ENCODE data around the gene KDSR. TPM values are rescaled to one million over a fixed set of nuclear protein-coding genes. Genes with fewer than 3 reads are reported as not detected.

KDSR gene
- total and polyA plus RNA-seq, 9 of the 15 experiments (the other 6 are each of a cell fraction or from before 2014, with no cell fraction given) = 4.0 to 24.7 (median 12.4) TPM

DNA sequence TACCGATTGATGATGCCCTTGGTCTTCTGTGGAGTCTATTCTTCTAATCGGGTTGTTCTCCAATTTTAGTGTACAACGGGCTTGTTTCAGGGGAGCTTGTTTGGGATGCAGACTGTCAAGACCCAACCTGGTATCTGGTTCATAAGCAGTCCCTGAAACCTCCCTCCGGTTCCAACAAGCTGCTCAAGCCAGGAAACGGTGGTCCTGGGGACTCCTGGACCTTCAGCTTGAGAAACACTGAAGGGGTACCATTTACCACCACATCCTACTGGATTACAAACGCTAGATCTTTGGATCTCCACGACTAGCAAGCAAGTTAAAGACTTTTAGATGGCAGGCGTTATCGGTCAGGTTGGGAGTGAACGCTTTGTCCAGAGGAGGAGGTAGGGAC lies 49.5 kb downstream of the KDSR start:
- Histone ChIP-seq H3K27ac (ENCODE audit: extremely low read depth, low read depth, low read length) (no peak overlapping the region), H3K9ac (ENCODE audit: insufficient read depth in 1 of 2, low read depth in 2 of 2, low read length in 2 of 2) (no peak overlapping the region), H3K4me2 (ENCODE audit: insufficient read depth, low read length) (no peak overlapping the region), H3K36me3 (ENCODE audit: control insufficient read depth, insufficient read depth, low read length) (no peaks in the 10 kb centered on the region), H3K4me3 (no peak overlapping the region), H2AFZ (ENCODE audit: low read depth, low read length) (no peak overlapping the region), H3K9me1 (ENCODE audit: control insufficient read depth, insufficient read depth, low read length) (no peaks in the 10 kb centered on the region), H3K4me1 (replicated peaks in 1 of 2; ENCODE audit: control insufficient read depth in 2 of 2, insufficient read depth in 2 of 2, low read length in 2 of 2) (peaks cover 9 to 17% of the 10 kb centered on the region in 2 experiments; a peak in 4 of 5 replicates), H3K79me2 (ENCODE audit: control insufficient read depth, insufficient read depth, low read length) (no peaks in the 10 kb centered on the region), H3K27me3 (ENCODE audit: control insufficient read depth in 2 of 2, insufficient read depth in 2 of 2, low read length in 2 of 2) (peaks cover 0 to 10% of the 10 kb centered on the region in 2 experiments; a peak in 2 of 5 replicates), H4K20me1 (replicated peaks; ENCODE audit: control insufficient read depth, insufficient read depth, low read length) (no peaks in the 10 kb centered on the region), H3K9me3 (replicated peaks; ENCODE audit: control insufficient read depth, insufficient read depth, low read depth, low read length) (no peaks in the 10 kb centered on the region)
- ChIA-PET POLR2A (no interaction called here), CTCF (ENCODE audit: low intra/inter-chr PET ratio) (no interaction called here)
- TF ChIP-seq ZNF224 (CRISPR knock-in tag; IDR thresholded peaks at IDR 0.05) (no peak), TOE1 (IDR thresholded peaks at IDR 0.05; ENCODE audit: borderline replicate concordance) (no peak), TOE1 (CRISPR knock-in tag; IDR thresholded peaks at IDR 0.05; ENCODE audit: borderline replicate concordance, low read depth) (no peak), ZNF212 (CRISPR knock-in tag; IDR thresholded peaks at IDR 0.05) (no peak), GTF2E2 (tag; IDR thresholded peaks at IDR 0.05) (no peak), ZFP36 (IDR thresholded peaks at IDR 0.05; ENCODE audit: low read depth, low read length, partially characterized antibody) (no peak), NFATC3 (IDR thresholded peaks at IDR 0.05) (no peak), POLR3A (IDR thresholded peaks at IDR 0.05; ENCODE audit: borderline replicate concordance, extremely low read depth, insufficient read depth, insufficient read length) (no peak), ELF4 (CRISPR knock-in tag; IDR thresholded peaks at IDR 0.05) (no peak)
- TF ChIP-seq, protein P1, sequence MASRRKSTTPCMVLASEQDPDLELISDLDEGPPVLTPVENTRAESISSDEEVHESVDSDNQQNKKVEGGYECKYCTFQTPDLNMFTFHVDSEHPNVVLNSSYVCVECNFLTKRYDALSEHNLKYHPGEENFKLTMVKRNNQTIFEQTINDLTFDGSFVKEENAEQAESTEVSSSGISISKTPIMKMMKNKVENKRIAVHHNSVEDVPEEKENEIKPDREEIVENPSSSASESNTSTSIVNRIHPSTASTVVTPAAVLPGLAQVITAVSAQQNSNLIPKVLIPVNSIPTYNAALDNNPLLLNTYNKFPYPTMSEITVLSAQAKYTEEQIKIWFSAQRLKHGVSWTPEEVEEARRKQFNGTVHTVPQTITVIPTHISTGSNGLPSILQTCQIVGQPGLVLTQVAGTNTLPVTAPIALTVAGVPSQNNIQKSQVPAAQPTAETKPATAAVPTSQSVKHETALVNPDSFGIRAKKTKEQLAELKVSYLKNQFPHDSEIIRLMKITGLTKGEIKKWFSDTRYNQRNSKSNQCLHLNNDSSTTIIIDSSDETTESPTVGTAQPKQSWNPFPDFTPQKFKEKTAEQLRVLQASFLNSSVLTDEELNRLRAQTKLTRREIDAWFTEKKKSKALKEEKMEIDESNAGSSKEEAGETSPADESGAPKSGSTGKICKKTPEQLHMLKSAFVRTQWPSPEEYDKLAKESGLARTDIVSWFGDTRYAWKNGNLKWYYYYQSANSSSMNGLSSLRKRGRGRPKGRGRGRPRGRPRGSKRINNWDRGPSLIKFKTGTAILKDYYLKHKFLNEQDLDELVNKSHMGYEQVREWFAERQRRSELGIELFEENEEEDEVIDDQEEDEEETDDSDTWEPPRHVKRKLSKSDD (conservative IDR thresholded peaks at IDR 0.05; ENCODE audit: low read length) = no peak
- TF ChIP-seq, protein P2, sequence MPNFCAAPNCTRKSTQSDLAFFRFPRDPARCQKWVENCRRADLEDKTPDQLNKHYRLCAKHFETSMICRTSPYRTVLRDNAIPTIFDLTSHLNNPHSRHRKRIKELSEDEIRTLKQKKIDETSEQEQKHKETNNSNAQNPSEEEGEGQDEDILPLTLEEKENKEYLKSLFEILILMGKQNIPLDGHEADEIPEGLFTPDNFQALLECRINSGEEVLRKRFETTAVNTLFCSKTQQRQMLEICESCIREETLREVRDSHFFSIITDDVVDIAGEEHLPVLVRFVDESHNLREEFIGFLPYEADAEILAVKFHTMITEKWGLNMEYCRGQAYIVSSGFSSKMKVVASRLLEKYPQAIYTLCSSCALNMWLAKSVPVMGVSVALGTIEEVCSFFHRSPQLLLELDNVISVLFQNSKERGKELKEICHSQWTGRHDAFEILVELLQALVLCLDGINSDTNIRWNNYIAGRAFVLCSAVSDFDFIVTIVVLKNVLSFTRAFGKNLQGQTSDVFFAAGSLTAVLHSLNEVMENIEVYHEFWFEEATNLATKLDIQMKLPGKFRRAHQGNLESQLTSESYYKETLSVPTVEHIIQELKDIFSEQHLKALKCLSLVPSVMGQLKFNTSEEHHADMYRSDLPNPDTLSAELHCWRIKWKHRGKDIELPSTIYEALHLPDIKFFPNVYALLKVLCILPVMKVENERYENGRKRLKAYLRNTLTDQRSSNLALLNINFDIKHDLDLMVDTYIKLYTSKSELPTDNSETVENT (CRISPR knock-in tag; IDR thresholded peaks at IDR 0.05) = no peak
- intact Hi-C loops (cut with micrococcal nuclease) = no loop called here
- WGBS (ENCODE audit: insufficient coverage, low coverage, missing lambda C conversion rate) = 30% methylated on average over 8 of the region's 10 CpGs
- no peak for FAIRE-seq
- ATAC-seq = no peak
- no peak for DNase-seq (ENCODE audit: extremely low read depth in 1 of 4, low spot score in 3 of 4)
- BruUV-seq (replicated peaks) = no TSS peak
- in situ Hi-C loops (cut with MboI) = loop anchor here (5.0 kb wide), 1 partner anchor 300 kb away; no protein-coding TSS in a partner anchor
